HL-60 (cell line): ENCODE results near the gene TNIK.

Experiments used
- CTCF ChIP-seq: IDR thresholded peaks from one replicate; pipeline ENCODE4 v1.5.1; 2011; ENCODE audit warnings: low read length, control low read depth, inconsistent platforms; ENCODE audit not compliant: insufficient read depth
- POLR2AphosphoS5 ChIP-seq: IDR thresholded peaks from 2 replicates; pipeline ENCODE4 v1.6.1; 2012; ENCODE audit warnings: low read depth
- REST ChIP-seq: IDR thresholded peaks from 2 replicates; pipeline ENCODE4 v1.6.1; 2012; ENCODE audit warnings: low read depth; ENCODE audit not compliant: insufficient replicate concordance

- no peak for TF ChIP-seq CTCF
- no peak for TF ChIP-seq POLR2AphosphoS5
- no peak for TF ChIP-seq REST
Measured at GRCh38 chr3:171242170-171242569, 218.0 kb downstream of the TNIK start.
